K562 (cell line): ENCODE results near the gene SFXN5.

Experiments
- CTCF ChIP-seq, 3 experiments: IDR thresholded peaks in 2 of 3; conservative IDR thresholded peaks in 1 of 3; 2 replicates each; pipeline ENCODE4 v1.5.1; 2011 to 2012; ENCODE audit warnings: low read length in 3 of 3, mild to moderate bottlenecking in 3 of 3, control low read depth in 2 of 3, improper control_type of control experiment in 1 of 3, inconsistent platforms in 1 of 3, low read depth in 1 of 3, mixed read lengths in 1 of 3, moderate library complexity in 1 of 3; ENCODE audit not compliant: insufficient read depth in 2 of 3
- JUN ChIP-seq, 2 experiments: sonication (generic) in 1 of 2; formaldehyde crosslinking in 1 of 2; IDR thresholded peaks; 2 replicates each; pipeline versions ENCODE4 v1.6.1 to v1.8.0; 2012 to 2022; ENCODE audit warnings: borderline replicate concordance in 2 of 2, mild to moderate bottlenecking in 2 of 2, improper control_type of control experiment in 1 of 2, low read depth in 1 of 2, low read length in 1 of 2, missing genetic modification reagents in 1 of 2
- SMC3 ChIP-seq: conservative IDR thresholded peaks from 2 replicates; pipeline ENCODE4 v1.6.1; 2011; ENCODE audit warnings: low read depth, low read length, improper control_type of control experiment; ENCODE audit not compliant: insufficient read depth
- ZNF511 ChIP-seq: sonication (generic); formaldehyde crosslinking; IDR thresholded peaks from 2 replicates; pipeline ENCODE4 v1.8.0; 2022; ENCODE audit warnings: mild to moderate bottlenecking, missing genetic modification reagents
- TF ChIP-seq, protein P1 (sequence below): fragments of 200-600 bp; sonication (generic); IDR thresholded peaks from one replicate; pipeline ENCODE4 v1.6.1; 2012; ENCODE audit warnings: mild to moderate bottlenecking, low read depth, low read length, inconsistent platforms

DNA sequence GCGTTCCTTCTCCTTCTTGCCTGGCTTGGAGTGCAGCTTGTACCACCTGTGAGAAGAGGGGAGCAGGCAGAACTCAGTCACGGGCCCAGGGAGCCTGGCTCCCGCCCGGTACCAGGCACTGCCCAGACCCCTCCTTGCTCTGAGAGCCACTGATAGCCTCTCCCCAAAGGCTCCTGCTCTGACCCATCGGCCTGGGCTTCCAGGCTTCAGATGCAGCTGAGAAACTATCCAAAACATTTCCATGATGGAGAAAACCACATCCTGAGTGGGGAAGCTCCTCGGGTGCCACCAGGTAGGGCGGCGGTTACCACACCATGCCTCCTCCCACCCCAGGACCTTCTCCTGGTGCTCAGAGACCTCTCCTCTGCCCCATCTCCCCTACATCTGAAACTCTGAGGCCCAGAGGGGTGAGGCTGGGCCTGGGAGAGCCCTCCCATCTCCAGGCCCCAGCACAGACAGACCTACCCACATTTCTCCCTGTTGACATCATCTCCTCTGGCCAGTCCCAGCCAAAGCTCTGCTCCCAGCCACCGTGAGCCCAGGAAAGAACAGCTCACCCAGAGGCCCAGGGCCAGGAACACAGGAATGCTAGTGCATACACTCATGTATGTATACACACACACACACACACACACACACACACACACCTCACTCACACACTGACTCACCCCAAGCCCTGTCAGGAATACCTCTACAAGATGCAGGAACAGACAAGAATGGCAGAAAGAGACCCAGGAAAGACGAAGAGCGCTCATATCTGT, 17.9 kb upstream of the SFXN5 start:
- TF ChIP-seq, protein P1, sequence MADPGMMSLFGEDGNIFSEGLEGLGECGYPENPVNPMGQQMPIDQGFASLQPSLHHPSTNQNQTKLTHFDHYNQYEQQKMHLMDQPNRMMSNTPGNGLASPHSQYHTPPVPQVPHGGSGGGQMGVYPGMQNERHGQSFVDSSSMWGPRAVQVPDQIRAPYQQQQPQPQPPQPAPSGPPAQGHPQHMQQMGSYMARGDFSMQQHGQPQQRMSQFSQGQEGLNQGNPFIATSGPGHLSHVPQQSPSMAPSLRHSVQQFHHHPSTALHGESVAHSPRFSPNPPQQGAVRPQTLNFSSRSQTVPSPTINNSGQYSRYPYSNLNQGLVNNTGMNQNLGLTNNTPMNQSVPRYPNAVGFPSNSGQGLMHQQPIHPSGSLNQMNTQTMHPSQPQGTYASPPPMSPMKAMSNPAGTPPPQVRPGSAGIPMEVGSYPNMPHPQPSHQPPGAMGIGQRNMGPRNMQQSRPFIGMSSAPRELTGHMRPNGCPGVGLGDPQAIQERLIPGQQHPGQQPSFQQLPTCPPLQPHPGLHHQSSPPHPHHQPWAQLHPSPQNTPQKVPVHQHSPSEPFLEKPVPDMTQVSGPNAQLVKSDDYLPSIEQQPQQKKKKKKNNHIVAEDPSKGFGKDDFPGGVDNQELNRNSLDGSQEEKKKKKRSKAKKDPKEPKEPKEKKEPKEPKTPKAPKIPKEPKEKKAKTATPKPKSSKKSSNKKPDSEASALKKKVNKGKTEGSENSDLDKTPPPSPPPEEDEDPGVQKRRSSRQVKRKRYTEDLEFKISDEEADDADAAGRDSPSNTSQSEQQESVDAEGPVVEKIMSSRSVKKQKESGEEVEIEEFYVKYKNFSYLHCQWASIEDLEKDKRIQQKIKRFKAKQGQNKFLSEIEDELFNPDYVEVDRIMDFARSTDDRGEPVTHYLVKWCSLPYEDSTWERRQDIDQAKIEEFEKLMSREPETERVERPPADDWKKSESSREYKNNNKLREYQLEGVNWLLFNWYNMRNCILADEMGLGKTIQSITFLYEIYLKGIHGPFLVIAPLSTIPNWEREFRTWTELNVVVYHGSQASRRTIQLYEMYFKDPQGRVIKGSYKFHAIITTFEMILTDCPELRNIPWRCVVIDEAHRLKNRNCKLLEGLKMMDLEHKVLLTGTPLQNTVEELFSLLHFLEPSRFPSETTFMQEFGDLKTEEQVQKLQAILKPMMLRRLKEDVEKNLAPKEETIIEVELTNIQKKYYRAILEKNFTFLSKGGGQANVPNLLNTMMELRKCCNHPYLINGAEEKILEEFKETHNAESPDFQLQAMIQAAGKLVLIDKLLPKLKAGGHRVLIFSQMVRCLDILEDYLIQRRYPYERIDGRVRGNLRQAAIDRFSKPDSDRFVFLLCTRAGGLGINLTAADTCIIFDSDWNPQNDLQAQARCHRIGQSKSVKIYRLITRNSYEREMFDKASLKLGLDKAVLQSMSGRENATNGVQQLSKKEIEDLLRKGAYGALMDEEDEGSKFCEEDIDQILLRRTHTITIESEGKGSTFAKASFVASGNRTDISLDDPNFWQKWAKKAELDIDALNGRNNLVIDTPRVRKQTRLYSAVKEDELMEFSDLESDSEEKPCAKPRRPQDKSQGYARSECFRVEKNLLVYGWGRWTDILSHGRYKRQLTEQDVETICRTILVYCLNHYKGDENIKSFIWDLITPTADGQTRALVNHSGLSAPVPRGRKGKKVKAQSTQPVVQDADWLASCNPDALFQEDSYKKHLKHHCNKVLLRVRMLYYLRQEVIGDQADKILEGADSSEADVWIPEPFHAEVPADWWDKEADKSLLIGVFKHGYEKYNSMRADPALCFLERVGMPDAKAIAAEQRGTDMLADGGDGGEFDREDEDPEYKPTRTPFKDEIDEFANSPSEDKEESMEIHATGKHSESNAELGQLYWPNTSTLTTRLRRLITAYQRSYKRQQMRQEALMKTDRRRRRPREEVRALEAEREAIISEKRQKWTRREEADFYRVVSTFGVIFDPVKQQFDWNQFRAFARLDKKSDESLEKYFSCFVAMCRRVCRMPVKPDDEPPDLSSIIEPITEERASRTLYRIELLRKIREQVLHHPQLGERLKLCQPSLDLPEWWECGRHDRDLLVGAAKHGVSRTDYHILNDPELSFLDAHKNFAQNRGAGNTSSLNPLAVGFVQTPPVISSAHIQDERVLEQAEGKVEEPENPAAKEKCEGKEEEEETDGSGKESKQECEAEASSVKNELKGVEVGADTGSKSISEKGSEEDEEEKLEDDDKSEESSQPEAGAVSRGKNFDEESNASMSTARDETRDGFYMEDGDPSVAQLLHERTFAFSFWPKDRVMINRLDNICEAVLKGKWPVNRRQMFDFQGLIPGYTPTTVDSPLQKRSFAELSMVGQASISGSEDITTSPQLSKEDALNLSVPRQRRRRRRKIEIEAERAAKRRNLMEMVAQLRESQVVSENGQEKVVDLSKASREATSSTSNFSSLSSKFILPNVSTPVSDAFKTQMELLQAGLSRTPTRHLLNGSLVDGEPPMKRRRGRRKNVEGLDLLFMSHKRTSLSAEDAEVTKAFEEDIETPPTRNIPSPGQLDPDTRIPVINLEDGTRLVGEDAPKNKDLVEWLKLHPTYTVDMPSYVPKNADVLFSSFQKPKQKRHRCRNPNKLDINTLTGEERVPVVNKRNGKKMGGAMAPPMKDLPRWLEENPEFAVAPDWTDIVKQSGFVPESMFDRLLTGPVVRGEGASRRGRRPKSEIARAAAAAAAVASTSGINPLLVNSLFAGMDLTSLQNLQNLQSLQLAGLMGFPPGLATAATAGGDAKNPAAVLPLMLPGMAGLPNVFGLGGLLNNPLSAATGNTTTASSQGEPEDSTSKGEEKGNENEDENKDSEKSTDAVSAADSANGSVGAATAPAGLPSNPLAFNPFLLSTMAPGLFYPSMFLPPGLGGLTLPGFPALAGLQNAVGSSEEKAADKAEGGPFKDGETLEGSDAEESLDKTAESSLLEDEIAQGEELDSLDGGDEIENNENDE = no peak
- no peak for TF ChIP-seq ZNF511 (CRISPR knock-in tag)
- no peak for TF ChIP-seq SMC3
- no peak for TF ChIP-seq CTCF (IDR thresholded peaks at IDR 0.05 in 2 of 3, conservative IDR thresholded peaks at IDR 0.05 in 1 of 3; ENCODE audit: insufficient read depth in 2 of 3, low read depth in 1 of 3, low read length in 3 of 3)
- no peak for TF ChIP-seq JUN (IDR thresholded peaks at IDR 0.05; ENCODE audit: borderline replicate concordance, low read depth, low read length)
- TF ChIP-seq JUN (CRISPR knock-in tag; IDR thresholded peaks at IDR 0.05; ENCODE audit: borderline replicate concordance) = no peak
